HG03066 (cell line): ENCODE data around the gene RANBP9.

ENCODE experiments used
- ATAC-seq: cut with Tn5 transposase; IDR thresholded peaks from one replicate; pipeline ENCODE4 v1.9.1; 2021; ENCODE audit warnings: low read depth; ENCODE audit not compliant: unreplicated experiment

RANBP9 gene

DNA sequence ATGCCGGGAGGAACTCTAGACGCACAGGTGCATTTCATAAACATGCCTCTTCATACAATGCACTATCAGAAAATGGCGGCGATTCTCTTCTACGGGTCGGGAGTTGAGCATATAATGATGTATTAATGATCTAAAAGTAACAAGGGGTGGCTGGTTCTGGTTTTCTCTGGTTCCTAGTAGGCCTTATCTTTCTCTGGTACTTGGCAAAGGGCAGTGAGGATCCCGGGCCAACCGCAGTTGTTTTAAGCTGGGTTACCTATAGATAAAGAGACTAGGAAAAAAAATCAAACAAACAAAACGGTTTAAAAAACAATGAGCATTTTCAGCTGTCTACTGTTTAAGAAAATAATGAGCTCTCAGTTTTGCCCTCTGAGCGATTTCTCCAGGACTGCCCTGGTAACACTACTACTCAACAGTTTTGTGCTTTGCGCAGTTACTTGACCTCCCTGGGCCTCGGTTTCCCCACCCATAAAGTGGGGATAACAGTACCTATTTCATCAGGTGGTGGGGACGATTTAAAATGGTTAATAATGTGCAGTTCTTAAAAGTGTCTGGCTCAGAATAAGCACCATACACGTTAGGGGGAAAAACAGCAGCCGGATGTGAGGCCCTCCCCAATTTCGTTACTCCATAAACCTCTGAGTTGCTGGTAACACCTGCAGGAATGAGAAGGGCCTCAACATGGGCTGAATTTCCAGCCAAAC lies 138.5 kb downstream of the RANBP9 start:
- ATAC-seq = no peak

DNA sequence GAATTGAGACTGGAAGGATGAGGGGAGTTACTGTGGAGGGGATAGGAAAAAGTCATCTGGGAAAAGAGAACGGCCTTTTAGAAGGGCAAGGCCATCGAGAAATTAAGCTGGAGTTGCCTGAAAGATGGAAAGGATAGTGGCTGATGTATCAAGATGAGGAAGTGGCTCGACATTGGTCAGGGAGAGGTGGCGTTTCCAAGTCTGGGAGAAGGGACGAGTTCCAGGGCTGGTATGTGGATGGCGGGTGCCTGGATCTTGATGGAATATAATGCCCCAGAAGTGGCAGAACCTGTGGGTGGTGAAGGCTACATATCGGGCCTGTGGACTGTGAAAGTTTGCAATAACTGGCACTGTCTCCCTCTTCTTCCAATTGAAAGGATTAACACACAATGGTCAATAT lies 139.4 kb downstream of the RANBP9 start:
- ATAC-seq = no peak
